Stimulated activated CD4-positive, alpha-beta T cell treated with anti-CD3 and anti-CD28 coated beads, Interleukin-1b, Interleukin-23, amount 100 ng/mL, for 1 hour (primary cell): ENCODE measurements around the gene HACE1.
"Not testable (repeated sequence)": the region's sequence is repeated elsewhere in the genome, so short reads cannot be mapped to it uniquely, and the experiment has no call there.

ENCODE experiments used
- DNase-seq, 2 donors: peaks; one replicate each; pipeline ENCODE4 v3.0.0-alpha.2; 2020; ENCODE audit warnings: low read depth in 2 of 2

The HACE1 gene

GRCh38 chr6:104739124-104739523, 120.6 kb downstream of the HACE1 start:
- not testable (repeated sequence) for DNase-seq

GRCh38 chr6:104737567-104737966, 122.2 kb downstream of the HACE1 start:
- DNase-seq = not testable (repeated sequence)

GRCh38 chr6:104736545-104736944, 123.2 kb downstream of the HACE1 start:
- no peak for DNase-seq

- no peak for DNase-seq
Measured at GRCh38 chr6:104730450-104730849, 129.3 kb downstream of the HACE1 start.

- no peak for DNase-seq
Measured at GRCh38 chr6:104729433-104729832, 130.3 kb downstream of the HACE1 start.

GRCh38 chr6:104728448-104728847, 131.3 kb downstream of the HACE1 start:
- no peak for DNase-seq

GRCh38 chr6:104718672-104719071, 141.0 kb downstream of the HACE1 start:
- no peak for DNase-seq

- no peak for DNase-seq
Measured at GRCh38 chr6:104716858-104717257, 142.9 kb downstream of the HACE1 start.

- no peak for DNase-seq
Measured at GRCh38 chr6:104714796-104715195, 144.9 kb downstream of the HACE1 start.

GRCh38 chr6:104713982-104714381, 145.7 kb downstream of the HACE1 start:
- DNase-seq = no peak

- DNase-seq = no peak
Measured at GRCh38 chr6:104711371-104711770, 148.3 kb downstream of the HACE1 start.

GRCh38 chr6:104710543-104711335, 149.0 kb downstream of the HACE1 start:
- DNase-seq = no peak

GRCh38 chr6:104705916-104706442, 153.7 kb downstream of the HACE1 start:
- DNase-seq = no peak

GRCh38 chr6:104705095-104705707, 154.5 kb downstream of the HACE1 start:
- DNase-seq = no peak

- no peak for DNase-seq
Measured at GRCh38 chr6:104704191-104704590, 155.5 kb downstream of the HACE1 start.

GRCh38 chr6:104702126-104702841, 157.4 kb downstream of the HACE1 start:
- no peak for DNase-seq

- DNase-seq = no peak
Measured at GRCh38 chr6:104700371-104701185, 159.1 kb downstream of the HACE1 start.

- DNase-seq = no peak
Measured at GRCh38 chr6:104699593-104700329, 160.0 kb downstream of the HACE1 start.

GRCh38 chr6:104698979-104699378, 160.7 kb downstream of the HACE1 start:
- no peak for DNase-seq

- no peak for DNase-seq
Measured at GRCh38 chr6:104692008-104692407, 167.7 kb downstream of the HACE1 start.
